GM21515 (cell line): Measurements from ENCODE around the gene CDHR3.

Source experiments
- ATAC-seq: cut with Tn5 transposase; IDR thresholded peaks from one replicate; pipeline ENCODE4 v1.9.1; 2021; ENCODE audit not compliant: unreplicated experiment

Gene CDHR3, protein sequence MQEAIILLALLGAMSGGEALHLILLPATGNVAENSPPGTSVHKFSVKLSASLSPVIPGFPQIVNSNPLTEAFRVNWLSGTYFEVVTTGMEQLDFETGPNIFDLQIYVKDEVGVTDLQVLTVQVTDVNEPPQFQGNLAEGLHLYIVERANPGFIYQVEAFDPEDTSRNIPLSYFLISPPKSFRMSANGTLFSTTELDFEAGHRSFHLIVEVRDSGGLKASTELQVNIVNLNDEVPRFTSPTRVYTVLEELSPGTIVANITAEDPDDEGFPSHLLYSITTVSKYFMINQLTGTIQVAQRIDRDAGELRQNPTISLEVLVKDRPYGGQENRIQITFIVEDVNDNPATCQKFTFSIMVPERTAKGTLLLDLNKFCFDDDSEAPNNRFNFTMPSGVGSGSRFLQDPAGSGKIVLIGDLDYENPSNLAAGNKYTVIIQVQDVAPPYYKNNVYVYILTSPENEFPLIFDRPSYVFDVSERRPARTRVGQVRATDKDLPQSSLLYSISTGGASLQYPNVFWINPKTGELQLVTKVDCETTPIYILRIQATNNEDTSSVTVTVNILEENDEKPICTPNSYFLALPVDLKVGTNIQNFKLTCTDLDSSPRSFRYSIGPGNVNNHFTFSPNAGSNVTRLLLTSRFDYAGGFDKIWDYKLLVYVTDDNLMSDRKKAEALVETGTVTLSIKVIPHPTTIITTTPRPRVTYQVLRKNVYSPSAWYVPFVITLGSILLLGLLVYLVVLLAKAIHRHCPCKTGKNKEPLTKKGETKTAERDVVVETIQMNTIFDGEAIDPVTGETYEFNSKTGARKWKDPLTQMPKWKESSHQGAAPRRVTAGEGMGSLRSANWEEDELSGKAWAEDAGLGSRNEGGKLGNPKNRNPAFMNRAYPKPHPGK

DNA sequence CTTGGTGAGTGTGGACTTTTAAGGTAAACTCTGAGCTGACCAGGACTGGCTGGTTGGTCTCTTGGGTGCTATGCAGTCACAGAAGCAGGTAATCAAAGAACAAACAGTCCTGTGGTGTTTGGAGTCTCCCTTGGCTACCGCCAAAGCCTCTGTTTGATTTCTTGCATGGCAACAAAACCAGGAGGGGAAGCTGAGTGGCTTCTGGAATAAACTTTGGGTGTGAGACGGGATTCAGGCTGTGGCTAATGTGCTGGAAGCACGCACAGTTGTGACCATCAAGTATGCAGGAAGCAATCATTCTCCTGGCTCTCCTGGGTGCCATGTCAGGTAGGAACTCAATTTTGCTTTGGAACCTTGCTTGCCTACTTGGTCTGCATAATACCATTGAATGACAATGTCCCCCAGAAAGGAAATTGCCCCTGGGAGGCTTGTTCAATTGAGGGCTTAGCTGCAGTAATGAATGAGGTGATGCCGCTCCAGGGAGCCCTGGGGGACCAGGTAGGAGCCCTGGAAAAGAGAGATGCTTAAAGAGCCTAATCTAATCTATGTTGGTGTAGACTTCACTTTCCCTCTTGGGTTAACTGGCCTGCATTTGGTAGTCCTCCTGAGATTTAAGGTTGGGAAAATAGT is at the start of gene CDHR3:
CDHR3 (plus strand) TSS at position 227 of the 630 bp plus-strand sequence; CDS start at position 282, 55 bp downstream.
- no peak for ATAC-seq

DNA sequence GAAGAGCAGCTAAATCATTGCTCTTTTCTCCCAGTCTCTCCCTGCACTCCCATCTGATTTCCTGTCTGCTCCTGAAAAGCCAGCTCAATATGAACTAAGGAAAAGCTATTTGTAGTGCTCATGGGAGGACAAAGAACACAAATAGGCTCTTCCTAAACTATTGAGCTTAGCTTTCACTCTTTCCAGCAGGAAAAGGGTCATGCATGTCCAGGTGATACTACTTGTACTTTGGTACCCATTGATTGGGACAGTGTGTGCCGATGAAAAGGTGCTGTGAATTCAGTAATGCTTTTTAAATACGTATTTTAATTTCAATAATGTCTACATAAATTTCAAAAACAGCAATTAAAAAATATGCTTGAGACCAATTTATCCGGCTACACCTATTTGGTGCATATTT is 49.1 kb upstream of the CDHR3 start:
- no peak for ATAC-seq

DNA sequence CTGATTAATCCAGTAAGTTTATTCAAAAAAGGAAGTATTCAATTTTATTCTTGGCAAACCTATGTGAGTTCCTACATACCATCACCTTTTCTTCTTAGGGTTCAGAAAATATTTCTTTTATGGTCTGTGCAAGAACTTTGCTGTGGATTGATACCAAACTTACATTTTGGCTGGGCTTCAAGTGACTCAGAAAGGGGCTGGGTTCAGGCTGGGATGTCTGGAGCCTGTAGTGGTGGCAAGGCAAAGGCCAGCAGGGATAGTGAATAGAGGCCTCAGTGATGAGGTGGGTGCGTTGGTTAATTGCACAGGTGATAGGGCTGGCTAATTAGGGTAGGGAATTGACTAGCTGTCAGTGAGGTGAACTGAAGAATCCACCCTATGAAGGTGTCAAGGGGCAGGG is 46.5 kb upstream of the CDHR3 start:
- ATAC-seq: no peak

DNA sequence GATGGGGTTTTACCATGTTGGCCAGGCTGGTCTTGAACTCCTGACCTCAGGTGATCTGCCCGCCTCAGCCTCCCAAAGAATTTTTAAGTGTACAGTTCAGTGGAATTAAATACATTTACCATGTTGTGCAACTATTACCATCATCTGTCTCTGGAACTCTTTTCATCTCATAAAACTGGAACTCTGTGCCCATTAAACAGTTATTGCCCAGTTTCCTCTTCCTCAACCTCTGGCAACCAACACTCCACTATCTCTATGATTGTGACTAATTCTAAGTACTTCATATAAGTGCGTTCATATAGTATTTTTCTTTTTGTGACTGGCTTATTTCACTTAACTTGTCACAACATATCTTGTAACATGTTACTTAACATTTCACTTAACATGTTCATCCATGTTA is 45.4 kb upstream of the CDHR3 start:
- no peak for ATAC-seq

DNA sequence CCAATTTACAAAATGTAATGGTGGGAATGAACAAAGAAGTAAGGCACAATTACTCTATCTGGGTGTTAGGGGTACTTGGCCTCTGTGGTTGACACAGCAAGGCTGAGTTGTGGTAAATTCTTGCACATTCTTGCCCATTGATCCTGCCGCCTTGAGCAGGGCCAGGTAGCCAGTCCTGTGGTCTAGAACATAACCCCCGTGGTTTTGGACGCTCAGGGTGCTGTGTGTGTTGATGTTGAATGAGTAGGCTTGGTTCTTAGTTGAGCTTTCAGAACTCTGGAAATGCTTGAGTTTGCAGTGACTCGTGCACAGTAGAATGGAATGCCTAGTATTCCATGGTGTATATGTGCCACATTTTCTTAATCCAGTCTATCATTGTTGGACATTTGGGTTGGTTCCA is 42.3 kb upstream of the CDHR3 start:
- ATAC-seq: no peak

DNA sequence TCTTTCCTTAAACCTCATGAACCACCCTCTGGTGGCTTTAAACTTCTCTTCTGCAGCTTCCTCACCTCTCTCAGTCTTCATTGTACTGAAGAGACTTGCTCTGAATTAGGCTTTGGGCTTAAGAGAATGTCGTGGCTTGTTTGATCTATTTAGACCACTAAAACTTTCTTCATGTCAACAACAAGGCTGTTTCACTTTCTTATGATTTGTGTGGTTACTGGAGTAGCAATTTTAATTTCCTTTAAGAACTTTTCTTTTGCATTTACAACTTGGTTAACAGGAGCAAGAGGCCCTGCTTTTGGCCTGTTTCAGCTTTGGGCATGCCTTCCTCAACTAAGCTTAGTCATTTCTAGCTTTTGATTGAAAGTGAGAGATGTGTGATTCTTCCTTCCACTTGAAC is 38.1 kb upstream of the CDHR3 start:
- no peak for ATAC-seq

DNA sequence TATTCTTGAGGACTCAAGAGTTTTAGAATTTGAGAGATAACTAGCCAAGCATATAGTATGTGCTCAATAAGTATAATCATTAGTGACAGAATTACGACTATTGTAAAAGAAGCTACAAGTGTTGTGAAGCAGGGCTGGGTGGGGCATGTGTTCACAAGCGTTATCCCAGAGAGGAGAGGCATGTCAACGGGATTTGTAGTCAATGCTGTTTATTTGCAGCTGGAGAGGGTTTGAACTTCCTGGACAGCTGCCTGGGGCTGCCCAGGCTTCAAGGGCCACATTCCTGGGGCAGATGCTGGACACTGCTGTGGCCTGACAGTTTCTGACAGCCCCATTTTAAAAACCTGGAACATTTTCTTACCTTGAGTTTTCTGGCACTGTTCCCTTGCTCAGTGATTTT is 36.9 kb upstream of the CDHR3 start:
- ATAC-seq: no peak

DNA sequence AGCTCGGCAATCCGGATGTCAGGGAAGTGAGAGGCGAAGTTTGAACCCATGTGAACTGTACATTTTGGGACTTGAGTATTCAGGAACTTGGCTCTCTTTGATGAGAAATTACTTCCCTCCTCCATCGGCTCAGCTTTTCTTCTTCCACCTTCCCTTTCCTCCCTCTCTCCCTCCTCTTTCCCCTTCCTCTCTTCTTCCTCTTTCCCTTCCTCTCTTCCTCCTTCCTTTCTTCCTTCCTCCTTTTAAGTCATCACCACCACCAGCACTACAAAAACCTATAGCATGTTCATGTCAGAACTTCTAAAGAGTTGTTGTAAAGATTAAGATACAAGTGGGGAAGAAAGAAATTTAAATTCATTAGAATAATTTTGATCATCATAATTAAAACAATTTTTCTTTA is 31.9 kb upstream of the CDHR3 start:
- no peak for ATAC-seq

DNA sequence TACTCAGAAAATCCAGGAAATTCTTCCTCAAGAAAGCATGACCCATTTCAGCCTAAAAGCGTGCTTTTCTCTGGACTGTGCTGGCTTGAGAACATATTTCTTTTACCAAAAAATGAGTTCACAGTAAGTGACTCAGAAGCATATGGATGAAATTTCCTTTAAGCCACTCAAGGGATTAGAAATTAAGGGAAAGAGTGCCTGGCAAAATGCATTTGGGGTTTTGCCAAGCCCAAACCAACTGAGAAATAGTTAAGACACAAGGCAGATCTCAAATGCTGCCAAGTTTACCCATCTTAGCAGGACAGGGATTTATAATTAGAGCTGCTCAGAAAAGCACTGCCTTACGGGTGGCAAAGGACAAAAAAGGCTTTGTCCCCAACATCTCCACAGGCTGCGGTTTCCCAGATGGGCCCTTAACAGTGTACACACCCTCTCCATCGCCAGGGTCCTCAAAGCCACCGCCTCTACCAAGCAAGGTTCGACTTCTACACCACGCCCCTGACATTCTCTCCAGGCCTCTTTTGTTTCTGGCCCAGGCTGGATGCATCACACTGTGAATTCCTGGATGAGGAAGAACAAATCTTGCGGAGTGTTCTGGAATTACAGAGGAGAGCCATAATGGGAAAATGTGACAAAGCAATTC is 30.1 kb upstream of the CDHR3 start:
- ATAC-seq: no peak

DNA sequence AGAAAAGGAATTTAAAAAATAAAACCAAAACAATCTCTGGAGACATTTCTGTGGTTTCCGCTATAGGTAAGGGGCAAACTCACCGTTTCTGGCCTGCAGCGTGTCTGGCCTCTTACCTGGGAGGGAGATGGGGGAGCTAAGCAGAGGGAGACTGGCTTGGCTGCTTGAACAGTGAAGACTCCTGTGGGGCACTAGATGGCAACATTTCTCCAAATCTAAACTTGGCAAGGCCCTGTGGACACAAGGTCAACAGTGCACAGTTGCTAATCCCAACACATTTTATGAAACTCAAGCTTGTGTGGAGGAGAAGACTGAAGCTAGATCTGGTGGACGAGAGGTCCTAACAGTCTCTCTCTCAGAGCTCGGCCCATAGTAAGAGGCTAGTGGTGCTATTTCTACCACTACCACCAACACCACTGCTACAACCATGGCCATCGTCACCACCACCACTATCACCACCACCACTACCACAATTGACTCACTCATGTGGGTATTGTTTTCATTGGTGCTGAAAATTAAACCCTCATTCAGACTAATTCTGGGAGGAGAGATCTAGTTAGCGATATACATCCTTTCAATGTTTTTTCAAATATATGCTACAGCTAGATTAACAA is 28.4 kb upstream of the CDHR3 start:
- no peak for ATAC-seq

DNA sequence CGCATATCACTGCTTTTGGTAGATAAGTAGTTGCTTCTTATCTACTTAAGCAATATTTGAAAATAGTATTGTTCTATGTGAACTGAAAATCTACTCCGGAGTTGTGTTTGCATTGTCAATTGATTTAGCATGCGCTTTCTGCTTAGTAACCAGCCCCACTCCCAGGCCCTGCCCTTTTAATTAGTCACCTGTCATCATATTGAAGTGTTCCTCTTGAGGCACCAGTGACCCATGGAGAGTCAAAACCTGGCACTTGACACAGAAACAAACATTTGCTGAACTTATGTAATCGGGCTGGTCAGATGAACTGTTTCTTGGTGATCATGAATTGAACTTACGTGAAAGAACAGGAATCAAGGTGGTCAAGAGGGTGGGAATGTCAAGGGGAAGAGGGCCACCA is 27.8 kb upstream of the CDHR3 start:
- ATAC-seq: no peak

DNA sequence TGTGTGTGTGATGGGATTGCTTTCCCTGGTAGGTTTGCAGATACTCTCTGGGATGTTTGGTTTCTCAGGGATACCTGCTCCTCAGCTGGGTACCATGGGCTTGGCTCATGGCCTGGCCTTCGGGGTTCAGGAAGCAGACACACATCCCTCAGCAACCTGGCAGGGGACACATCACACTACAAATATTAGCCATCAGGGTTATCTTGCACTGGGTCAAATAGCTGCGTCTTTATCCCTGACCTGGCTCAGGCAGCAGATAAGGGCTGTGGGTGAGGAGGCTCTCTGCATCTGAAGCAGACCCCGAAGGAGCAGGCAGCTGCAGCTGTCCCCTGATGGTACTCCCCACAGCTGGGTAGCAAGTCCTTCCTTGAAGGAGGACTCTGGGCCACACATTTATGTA is 25.7 kb upstream of the CDHR3 start:
- ATAC-seq: no peak

DNA sequence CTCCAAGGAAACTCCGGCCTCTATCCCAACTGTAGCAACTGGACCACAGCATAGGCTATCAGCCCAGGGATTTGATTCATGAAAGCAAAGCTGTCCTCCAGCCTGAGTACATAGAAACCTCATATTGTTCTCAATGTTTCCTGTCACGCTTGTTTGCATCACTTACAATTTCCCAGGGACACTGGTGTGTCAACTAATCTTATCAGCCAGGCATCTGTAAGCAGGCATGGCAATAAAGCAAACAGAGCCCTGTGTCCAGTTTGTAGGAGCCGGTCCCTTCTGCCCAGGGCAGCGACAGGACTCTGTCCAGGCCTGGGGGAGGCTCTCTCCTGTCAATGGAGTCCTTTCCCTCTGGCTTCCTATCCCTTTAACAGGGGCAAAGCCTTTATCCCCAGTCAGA is 23.0 kb upstream of the CDHR3 start:
- no peak for ATAC-seq

DNA sequence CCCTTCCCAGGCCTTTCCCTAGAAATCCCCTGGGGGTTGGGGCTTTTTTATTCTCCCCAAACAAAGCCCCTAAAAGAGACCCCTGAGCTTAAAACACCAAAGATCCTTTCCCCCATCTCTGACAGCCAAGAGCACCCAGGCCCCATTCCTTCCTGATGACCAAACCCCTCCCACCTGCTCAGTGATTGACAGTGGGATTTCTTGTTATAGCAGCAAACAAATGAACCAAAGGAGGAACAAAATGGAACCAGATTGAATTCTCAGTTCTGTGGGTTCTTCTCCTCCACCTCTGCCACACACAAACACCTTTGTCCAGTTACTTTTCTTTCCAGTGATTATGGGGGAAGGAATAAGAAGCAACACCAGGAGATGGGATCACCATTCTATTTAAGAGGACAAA is 21.5 kb upstream of the CDHR3 start:
- ATAC-seq: no peak

DNA sequence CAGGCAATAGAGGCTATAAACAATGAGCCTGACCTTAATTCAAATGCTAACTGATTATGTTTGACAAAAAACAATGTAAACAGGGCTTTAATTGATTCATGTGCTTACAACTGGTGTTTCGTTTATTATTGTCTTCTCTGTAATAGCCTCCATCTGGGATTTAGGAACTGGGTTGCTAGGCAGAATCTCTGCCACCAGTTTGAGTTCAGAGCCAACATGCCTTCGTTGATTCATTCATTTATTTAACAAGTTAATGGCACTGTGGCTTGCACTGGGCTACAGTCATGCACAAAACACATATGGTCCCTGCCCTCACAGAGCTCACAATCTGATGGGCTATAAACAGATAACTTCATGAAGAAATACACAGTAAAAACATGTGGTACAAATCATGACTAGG is 19.6 kb upstream of the CDHR3 start:
- ATAC-seq: no peak

DNA sequence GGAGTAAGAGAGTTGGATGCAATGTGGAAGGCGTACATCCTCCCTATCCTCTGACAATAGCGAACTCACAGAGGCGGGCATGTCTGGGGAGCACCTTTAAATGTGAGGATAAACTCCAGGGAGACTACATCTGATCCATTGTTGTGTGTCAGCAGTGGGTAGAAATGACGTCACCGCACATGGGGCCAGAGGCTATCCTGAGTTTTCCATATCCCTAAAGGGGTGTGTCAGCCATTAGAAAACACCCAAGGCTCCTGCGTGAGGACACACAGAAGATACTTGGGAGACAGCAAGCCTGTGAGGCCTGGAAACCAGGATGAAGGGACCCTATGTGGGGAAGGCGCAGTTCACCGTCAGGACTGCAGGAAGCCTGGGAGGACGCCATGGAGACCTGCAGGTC is 17.2 kb upstream of the CDHR3 start:
- no peak for ATAC-seq

DNA sequence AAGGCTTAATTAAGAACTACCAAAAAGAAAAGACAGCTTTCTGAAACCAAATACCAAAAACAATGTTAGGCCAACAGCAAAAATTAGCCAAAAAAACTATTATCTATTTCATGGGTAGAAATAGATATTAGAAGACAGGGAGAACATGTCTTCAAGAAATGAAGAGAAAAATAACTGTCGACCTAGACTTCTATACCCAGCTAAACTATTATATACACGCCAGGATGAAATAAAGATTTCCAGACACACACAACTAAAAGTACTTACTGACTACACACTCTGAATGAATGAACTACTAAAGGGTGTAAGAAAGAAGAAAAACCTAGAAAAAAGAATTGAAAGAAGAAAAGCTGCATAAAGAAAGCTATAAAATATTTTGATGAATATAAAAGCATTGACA is 11.5 kb upstream of the CDHR3 start:
- no peak for ATAC-seq

DNA sequence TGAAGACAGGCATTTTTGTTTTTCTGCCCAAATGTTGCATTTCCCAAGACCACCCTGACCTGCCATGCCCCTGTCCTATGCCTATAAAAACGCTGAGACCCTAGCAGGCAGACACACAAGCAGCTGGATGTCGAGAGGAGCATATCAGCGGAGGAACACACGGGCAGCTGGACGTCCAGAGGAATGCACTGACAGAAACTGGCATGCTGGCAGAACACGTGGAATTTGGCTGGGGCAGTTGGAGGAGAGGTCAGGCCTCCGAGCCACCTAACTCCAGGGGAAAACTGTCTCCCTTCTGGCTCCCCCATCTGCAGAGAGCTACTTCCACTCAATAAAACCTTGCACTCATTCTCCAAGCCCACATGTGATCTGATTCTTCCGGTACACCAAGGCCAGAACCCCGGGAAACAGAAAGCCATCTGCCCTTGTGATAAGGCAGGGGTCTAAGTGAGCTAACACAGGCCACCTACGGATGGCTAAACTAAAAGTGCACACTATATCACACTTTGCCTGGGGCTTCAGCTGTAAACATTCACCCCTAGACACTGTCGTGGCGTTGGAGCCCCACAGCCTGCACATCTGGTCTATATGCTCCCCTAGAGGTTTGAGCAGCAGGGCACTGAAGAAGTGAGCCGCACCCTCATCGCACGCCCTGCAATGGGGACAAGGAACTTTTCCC is 10.0 kb upstream of the CDHR3 start:
- no peak for ATAC-seq

DNA sequence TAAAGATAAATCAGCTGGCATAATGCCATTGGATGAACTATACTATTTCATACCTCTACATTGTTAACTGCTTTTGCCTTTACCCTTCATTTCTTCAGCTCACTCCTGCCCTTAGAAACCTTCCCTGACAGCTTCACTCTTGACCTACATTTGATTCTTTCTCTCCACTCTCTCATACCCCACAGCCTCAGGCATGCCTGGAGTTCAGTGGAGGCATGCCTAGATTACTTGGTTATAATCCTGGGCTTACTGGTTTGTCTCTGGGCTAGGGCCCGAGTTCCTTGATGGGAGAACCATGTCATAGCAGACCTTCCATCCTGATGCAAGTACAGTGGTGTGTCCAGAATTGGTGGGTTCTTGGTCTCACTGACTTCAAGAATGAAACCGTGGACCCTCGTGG is 8.4 kb upstream of the CDHR3 start:
- no peak for ATAC-seq
